NT2/D1 (cell line): ENCODE data around the gene POU2AF2.

Source experiments
- DNase-seq: peaks from one replicate; pipeline ENCODE4 v3.0.0-alpha.2; 2011; ENCODE audit warnings: low read depth, low spot score
- H3K27me3 ChIP-seq: 2 replicates; pipeline ENCODE4 v1.6.0; 2011; ENCODE audit warnings: mild to moderate bottlenecking; ENCODE audit not compliant: insufficient read length, insufficient read depth
- H3K36me3 ChIP-seq: 2 replicates; pipeline ENCODE4 v1.6.1; 2011; ENCODE audit warnings: mild to moderate bottlenecking, low read length, mixed read lengths; ENCODE audit not compliant: insufficient read depth, insufficient read length
- H3K4me1 ChIP-seq: 2 replicates; pipeline ENCODE4 v1.5.1; 2011; ENCODE audit not compliant: insufficient read depth, insufficient read length
- H3K4me3 ChIP-seq: 2 replicates; pipeline ENCODE4 v1.5.1; 2011; ENCODE audit warnings: low read depth; ENCODE audit not compliant: insufficient read length
- H3K9ac ChIP-seq: 2 replicates; pipeline ENCODE4 v1.6.0; 2011; ENCODE audit warnings: low read depth; ENCODE audit not compliant: insufficient read length
- H3K9me3 ChIP-seq: 2 replicates; pipeline ENCODE4 v1.5.1; 2011; ENCODE audit warnings: mild to moderate bottlenecking, low read length; ENCODE audit not compliant: insufficient read depth
- SUZ12 ChIP-seq: IDR thresholded peaks from 2 replicates; pipeline ENCODE4 v1.6.1; 2011; ENCODE audit not compliant: insufficient read length, insufficient read depth; ENCODE audit errors: extremely low read depth
- YY1 ChIP-seq: IDR thresholded peaks from 2 replicates; pipeline ENCODE4 v1.6.1; 2011; ENCODE audit not compliant: insufficient read length, insufficient read depth
- ZNF274 ChIP-seq: IDR thresholded peaks from 2 replicates; pipeline ENCODE4 v1.6.1; 2011; ENCODE audit warnings: mild to moderate bottlenecking, low read depth, low read length

POU2AF2 gene, protein sequence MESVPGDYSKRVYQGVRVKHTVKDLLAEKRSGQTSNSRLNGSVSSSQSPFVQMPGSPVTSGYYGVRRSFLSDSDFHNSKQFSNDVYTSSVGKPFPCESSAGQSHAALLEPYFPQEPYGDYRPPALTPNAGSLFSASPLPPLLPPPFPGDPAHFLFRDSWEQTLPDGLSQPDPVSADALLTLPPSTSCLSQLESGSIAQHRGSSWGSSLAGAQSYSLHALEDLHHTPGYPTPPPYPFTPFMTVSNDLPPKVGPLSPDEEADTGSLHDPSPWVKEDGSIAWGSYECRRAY

DNA sequence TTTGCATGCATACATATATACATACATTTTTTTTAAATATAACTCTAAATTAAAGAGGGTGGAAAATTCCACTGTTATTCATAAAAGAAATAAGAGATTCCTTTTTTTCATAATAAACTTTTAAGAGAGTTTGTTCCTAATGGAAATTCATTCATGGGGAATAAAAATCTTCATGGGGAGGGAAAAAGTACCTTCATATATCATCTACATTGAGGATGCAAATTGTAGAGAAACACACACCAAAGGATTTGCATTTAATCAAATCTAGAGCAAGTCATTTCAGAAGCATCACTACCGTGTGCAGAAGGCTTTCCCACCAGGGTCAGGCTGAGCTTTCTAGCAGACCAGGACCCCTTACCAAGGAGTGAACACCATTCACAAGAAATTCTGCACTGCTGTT lies at the start of gene POU2AF2:
Gene POU2AF2 (plus strand): TSS at position 301 of the 400 bp plus-strand sequence. CDS start 129 bp downstream, outside the sequence.
- TF ChIP-seq ZNF274, result no peak
- TF ChIP-seq YY1, result no peak
- TF ChIP-seq SUZ12, result no peak
- DNase-seq, result no peak
- Histone ChIP-seq H3K4me1 (no peaks in the 10 kb centered on the region), H3K9ac (no peak within 1 kb of the TSS), H3K36me3 (no peaks in the 10 kb centered on the region), H3K27me3 (no peaks in the 10 kb centered on the region), H3K9me3 (no peaks in the 10 kb centered on the region), H3K4me3 (no peak within 1 kb of the TSS)

DNA sequence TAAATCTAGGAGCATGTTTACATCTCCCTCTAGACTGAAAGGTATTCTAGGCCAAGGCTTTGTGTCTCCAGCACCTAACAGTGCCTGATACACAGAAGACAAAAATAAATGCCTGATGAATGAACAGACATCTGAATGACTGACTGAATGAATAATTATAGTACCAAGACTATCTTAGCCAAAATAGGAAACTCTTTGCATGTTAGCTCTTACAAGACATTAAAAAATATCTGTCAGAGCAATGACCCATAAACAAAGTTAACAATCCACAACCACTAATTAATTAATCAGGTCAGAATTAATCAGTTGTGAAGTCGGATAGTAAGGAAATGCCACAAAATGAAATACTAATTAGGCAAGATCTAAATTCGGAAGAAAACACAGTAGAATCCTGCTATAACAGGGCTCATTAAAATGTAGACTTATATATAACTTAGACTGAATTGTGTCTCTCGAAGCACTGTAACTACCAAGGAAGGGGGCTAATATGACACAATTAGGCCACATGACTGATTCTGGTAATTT lies 45.5 kb upstream of the POU2AF2 start:
- no peak for DNase-seq
- no peak overlapping the region for H3K4me3 ChIP-seq
- H3K9me3 ChIP-seq, result no peaks in the 10 kb centered on the region
- H3K36me3 ChIP-seq, result no peaks in the 10 kb centered on the region
- TF ChIP-seq SUZ12 (no peak), YY1 (no peak), ZNF274 (no peak)
- H3K9ac ChIP-seq, result no peak overlapping the region
- no peaks in the 10 kb centered on the region for H3K4me1 ChIP-seq
- no peaks in the 10 kb centered on the region for H3K27me3 ChIP-seq

DNA sequence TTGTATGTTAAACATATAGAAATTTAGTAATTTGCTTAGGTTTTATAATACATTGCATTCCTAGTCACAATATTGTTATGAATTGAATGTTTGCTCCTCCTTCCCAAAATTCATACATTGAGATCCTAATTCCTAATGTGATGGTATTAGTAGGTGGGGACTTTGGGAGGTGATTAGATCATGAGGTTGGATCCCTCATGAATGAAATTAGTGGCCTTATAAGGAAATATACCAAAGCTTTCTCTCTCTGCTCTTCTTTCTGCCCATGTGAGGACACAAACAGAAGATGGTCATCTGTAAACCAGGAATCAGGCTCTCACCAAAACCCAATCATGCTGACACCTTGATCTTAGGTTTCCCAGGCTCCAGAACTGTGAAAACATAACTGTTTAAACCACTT lies 41.3 kb upstream of the POU2AF2 start:
- H3K4me3 ChIP-seq, result no peak overlapping the region
- no peaks in the 10 kb centered on the region for H3K4me1 ChIP-seq
- DNase-seq, result no peak
- H3K27me3 ChIP-seq, result no peaks in the 10 kb centered on the region
- no peaks in the 10 kb centered on the region for H3K9me3 ChIP-seq
- no peaks in the 10 kb centered on the region for H3K36me3 ChIP-seq
- TF ChIP-seq YY1 (no peak), ZNF274 (no peak), SUZ12 (no peak)
- H3K9ac ChIP-seq, result no peak overlapping the region

DNA sequence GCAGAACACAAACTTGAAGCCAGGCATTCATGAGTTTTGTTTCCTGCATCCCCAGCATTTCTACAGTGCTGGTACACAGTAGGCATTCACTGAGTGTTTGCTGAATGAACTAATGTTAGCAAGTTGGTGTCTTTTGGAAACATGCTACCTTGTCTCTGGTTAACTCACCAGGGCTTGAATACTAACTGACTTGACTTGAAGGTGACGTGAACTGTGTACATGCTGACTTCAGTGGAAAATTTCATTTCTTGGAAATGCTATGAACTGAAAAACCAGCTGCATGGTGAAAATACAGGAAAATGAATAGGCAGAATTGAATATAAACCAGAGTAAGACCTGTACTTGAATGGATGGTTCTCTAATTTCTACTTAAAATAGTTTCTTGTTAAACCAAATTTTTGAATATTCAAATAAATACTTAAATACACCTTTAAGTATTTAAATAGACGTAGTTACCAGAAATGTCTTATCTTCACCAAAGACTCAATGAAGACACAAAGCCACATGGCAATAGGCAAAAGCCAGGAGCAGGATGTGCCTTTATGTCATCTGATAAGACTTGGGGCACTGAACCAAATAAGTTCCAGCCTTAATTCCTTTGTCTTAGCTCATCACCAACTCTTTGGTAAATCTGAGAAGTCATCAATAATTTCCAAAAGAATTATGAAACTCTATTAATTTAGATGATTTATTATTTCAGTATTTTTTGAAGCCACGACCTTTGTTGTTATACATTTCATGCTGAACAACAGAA lies 39.7 kb upstream of the POU2AF2 start:
- no peak for DNase-seq
- Histone ChIP-seq H3K27me3 (no peaks in the 10 kb centered on the region), H3K9me3 (no peaks in the 10 kb centered on the region), H3K4me3 (no peak overlapping the region), H3K4me1 (no peaks in the 10 kb centered on the region), H3K9ac (no peak overlapping the region), H3K36me3 (no peaks in the 10 kb centered on the region)
- TF ChIP-seq YY1 (no peak), SUZ12 (no peak), ZNF274 (no peak)

DNA sequence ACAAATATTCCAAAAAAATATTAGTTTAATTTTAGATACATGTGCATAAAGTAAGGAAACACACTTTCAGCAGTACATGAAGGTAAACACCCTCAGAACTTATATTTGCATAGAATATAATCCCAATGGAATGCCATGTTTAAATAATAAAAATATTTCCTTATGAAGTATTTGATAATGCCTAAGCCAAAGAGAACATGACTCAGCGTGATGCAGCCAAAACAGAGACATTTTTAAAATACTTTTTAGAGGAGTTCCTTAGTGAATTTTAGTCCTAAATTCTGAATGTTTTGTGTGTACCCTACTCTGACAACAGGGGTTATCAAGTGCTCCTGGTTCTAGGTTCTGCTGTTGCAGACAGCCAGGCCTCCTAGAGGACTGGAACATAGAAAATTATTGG lies 39.1 kb upstream of the POU2AF2 start:
- no peak for TF ChIP-seq ZNF274
- no peak for TF ChIP-seq YY1
- no peak for TF ChIP-seq SUZ12
- no peaks in the 10 kb centered on the region for H3K27me3 ChIP-seq
- H3K9me3 ChIP-seq, result no peaks in the 10 kb centered on the region
- no peak for DNase-seq
- no peaks in the 10 kb centered on the region for H3K36me3 ChIP-seq
- H3K4me3 ChIP-seq, result no peak overlapping the region
- no peaks in the 10 kb centered on the region for H3K4me1 ChIP-seq
- no peak overlapping the region for H3K9ac ChIP-seq

DNA sequence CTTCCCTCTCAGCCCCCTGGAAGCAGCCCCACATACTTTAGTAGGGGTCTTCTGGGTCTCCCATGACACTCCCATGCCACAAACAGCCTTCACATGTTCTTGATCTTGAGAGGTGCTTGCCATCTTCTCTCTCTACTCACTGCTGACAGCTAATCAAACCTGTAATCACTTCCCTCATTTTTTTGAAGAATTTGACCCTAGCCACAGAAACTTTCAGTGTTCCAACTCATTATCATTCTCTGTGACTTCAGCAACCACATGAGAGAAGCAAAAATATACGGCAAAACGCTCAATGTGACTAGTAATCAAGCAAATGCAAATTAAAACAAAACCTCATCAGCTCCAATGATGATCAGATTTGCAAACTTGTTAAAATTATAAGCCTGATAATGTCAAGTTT lies 38.3 kb upstream of the POU2AF2 start:
- Histone ChIP-seq H3K9ac (no peak overlapping the region), H3K4me3 (no peak overlapping the region), H3K36me3 (no peaks in the 10 kb centered on the region), H3K9me3 (no peaks in the 10 kb centered on the region), H3K27me3 (no peaks in the 10 kb centered on the region), H3K4me1 (no peaks in the 10 kb centered on the region)
- TF ChIP-seq SUZ12, result no peak
- no peak for TF ChIP-seq YY1
- no peak for TF ChIP-seq ZNF274
- no peak for DNase-seq
